Endothelial cell of umbilical vein (primary cell): ENCODE data around the gene SUSD6.

Source experiments
- EZH2 ChIP-seq: IDR thresholded peaks from 2 replicates; pipeline ENCODE4 v1.6.1; 2012; ENCODE audit warnings: borderline replicate concordance, low read depth, mild to moderate bottlenecking, moderate library complexity, low read length, inconsistent platforms; ENCODE audit not compliant: severe bottlenecking
- FOS ChIP-seq: IDR thresholded peaks from 2 replicates; pipeline ENCODE4 v1.6.1; 2011; ENCODE audit warnings: mild to moderate bottlenecking, low read length, moderate library complexity, borderline replicate concordance; ENCODE audit not compliant: insufficient read depth
- JUN ChIP-seq: IDR thresholded peaks from 2 replicates; pipeline ENCODE4 v1.6.1; 2011; ENCODE audit warnings: borderline replicate concordance, low read depth; ENCODE audit not compliant: insufficient read length, insufficient read depth
- POLR2A ChIP-seq: IDR thresholded peaks from 2 replicates; pipeline ENCODE4 v1.6.1; 2012; ENCODE audit warnings: low read depth, mild to moderate bottlenecking, control low read depth, low read length
- POLR2AphosphoS5 ChIP-seq: IDR thresholded peaks from 2 replicates; pipeline ENCODE4 v1.6.1; 2012; ENCODE audit warnings: low read depth, mild to moderate bottlenecking, control low read depth, low read length, moderate library complexity; ENCODE audit not compliant: insufficient read depth
- TF ChIP-seq, protein P1 (sequence below), 2 donors: IDR thresholded peaks; 1 replicate in 1 of 2; 2 replicates in 1 of 2; pipeline ENCODE4 v1.5.1; 2011; ENCODE audit warnings: low read length in 2 of 2, mild to moderate bottlenecking in 2 of 2, moderate library complexity in 2 of 2, control low read depth in 1 of 2, inconsistent platforms in 1 of 2, low read depth in 1 of 2; ENCODE audit not compliant: insufficient read depth in 1 of 2; ENCODE audit errors: extremely low read depth in 1 of 2
- TF ChIP-seq, protein P2 (sequence below): IDR thresholded peaks from 2 replicates; pipeline ENCODE4 v1.6.1; 2011; ENCODE audit not compliant: insufficient read depth, insufficient read length

DNA sequence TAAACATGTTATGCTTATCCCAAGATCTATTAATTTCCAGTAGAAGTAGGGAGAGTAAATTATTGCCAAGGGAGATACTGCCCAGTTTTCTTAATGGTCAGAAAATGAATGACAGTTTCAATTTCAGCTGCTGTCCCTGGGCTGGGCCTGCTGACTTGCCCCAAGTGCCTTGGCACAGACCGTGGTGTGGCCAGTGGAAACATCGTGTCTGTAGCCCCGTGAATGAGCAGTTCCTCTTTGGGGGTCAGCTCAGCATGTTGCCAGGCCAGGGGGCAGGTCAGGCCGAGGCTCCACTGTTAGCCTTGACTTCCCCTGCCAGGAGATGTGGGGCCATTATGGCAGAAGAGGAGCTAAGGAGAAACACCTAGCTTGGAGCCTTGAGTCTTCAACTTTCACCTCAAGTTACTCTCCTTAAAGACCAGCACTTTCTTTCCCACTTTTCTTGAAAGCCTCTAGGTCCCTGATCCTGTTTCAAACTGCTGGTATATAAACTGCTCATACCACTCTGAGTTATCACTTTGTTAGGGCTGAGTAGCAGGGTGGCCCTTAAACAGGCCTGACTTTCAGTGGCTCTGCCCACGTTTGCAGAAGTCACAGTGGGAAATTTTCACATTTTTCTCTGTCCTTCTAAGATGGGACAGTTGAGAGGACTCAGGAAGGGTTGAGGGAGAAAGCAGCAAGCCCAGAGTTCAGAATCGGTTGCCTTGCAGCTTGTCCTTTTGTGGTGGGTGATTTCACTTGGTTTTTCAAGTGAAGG is 73.2 kb downstream of the SUSD6 start:
- TF ChIP-seq EZH2 = no peak
- TF ChIP-seq POLR2AphosphoS5 = no peak
- TF ChIP-seq, protein P1, sequence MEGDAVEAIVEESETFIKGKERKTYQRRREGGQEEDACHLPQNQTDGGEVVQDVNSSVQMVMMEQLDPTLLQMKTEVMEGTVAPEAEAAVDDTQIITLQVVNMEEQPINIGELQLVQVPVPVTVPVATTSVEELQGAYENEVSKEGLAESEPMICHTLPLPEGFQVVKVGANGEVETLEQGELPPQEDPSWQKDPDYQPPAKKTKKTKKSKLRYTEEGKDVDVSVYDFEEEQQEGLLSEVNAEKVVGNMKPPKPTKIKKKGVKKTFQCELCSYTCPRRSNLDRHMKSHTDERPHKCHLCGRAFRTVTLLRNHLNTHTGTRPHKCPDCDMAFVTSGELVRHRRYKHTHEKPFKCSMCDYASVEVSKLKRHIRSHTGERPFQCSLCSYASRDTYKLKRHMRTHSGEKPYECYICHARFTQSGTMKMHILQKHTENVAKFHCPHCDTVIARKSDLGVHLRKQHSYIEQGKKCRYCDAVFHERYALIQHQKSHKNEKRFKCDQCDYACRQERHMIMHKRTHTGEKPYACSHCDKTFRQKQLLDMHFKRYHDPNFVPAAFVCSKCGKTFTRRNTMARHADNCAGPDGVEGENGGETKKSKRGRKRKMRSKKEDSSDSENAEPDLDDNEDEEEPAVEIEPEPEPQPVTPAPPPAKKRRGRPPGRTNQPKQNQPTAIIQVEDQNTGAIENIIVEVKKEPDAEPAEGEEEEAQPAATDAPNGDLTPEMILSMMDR (IDR thresholded peaks at IDR 0.05; ENCODE audit: extremely low read depth in 1 of 2, insufficient read depth in 1 of 2, low read depth in 1 of 2, low read length in 2 of 2) = no peak
- no peak for TF ChIP-seq POLR2A
- TF ChIP-seq, protein P2, sequence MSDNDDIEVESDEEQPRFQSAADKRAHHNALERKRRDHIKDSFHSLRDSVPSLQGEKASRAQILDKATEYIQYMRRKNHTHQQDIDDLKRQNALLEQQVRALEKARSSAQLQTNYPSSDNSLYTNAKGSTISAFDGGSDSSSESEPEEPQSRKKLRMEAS = no peak
- no peak for TF ChIP-seq JUN
- TF ChIP-seq FOS = no peak
